A204.1 (cell line): ENCODE data around the gene E4F1.
"Not testable (repeated sequence)": the region's sequence is repeated elsewhere in the genome, so short reads cannot be mapped to it uniquely, and the experiment has no call there.

Experiments
- FAIRE-seq: peaks from 2 replicates; lab custom pipeline; 2012; peaks lifted over from hg19 to GRCh38; lab: Jason Lieb, UNC

E4F1 gene

DNA sequence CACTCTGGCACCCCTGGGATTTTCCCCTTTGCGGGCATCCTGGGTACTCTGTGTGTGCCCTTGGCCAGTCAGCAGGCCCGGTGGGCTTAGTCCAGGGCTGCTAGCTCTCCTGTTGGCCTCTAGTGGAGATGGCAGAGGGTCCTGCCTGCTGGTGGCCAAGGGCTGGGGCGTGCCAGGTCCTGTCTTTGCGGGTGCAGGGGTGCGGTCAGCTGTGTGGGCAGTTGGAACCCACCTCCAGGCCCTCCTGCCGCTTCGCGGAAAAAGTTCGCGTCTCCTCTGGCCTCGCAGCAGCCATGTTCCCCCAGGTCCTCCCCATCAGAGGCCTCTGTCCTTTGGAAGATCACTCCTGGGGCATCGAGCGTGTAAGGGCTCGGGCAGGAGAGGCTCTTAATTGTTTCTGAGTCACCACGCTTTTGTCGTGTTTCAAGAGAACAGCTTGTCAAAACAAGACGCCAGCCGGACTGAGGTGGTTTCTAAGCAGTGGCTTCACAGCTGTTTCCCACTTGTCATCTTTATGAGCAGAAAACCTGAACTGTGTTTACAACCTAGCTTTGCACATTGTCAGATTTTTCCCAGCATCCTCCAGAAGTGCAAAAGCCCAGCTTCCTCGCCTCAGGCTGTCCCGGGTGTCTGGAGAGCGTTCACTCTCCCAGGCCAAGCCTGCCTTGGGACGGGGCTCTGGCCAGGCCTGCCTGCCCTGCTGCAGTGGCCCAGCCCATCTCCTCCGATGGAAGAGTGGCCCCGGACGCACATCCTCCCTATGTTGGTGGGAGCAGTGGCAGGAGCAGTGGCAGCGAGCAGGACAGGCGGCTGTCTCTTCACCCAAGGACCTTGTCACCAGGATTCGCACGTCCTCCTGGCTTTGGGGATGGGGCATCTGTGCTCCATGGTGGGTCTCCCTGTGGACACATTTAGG, 7.9 kb downstream of the E4F1 start:
- no peak for FAIRE-seq

DNA sequence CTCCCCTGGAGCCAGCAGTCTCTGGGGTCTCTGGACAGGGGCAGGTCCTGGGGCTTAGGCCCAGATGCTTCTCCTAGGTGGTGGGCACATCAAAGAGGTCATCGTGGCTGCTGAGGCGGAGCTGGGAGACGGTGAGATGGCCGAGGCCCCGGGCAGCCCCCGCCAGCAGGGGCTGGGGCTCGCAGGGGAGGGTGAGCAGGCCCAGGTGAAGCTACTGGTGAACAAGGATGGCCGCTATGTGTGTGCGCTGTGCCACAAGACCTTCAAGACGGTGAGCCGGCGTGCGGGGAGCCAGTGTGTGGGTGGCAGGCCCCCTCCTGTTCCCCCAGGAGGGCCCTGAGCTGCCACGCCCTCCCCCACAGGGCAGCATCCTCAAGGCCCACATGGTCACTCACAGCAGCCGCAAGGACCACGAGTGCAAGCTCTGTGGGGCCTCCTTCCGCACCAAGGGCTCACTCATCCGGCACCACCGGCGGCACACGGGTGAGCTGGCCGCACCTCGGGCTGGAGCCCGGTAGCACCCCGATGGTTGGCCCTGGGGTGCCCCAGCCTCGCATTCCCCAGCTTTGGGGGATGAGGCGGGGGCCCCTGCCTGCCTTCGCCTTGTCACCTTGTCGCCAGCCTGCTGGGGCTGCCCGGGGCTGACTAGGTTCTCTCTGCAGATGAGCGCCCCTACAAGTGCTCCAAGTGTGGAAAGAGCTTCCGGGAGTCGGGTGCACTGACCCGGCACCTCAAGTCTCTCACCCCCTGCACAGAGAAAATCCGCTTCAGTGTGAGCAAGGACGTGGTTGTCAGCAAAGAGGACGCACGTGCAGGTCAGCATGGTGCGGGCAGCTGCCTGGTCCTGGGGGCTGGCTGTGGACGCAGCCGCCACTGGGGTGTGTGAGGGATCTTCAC, 9.0 kb downstream of the E4F1 start:
- FAIRE-seq, result no peak

DNA sequence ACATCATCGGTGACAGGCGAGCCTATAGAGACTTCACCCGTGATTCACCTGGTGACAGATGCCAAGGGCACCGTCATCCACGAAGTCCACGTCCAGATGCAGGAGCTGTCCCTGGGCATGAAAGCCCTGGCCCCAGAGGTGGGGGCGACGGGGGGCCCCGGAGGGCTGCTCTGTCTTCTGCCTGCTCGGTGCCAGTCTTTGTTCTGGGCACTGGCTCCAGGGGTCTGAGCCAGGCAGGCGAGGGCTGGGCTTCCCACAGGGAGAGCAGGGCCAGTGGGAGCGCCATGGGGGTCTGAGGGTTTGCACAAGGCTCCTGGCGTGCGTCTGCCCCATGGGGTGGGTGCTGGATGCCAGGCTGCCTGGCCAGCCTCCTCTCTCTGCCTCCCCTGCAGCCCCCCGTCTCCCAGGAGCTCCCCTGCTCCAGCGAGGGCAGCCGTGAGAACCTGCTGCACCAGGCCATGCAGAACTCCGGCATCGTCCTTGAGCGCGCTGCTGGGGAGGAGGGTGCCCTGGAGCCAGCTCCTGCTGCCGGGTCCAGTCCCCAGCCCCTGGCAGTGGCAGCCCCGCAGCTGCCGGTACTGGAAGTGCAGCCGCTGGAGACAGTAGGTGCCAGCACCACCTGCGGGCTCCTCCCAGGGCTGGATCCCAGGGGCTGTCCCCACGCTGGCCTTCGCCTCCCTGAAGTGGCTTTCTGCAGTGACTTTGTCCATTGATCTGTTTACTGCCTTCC, 9.8 kb downstream of the E4F1 start:
- FAIRE-seq, result no peak

DNA sequence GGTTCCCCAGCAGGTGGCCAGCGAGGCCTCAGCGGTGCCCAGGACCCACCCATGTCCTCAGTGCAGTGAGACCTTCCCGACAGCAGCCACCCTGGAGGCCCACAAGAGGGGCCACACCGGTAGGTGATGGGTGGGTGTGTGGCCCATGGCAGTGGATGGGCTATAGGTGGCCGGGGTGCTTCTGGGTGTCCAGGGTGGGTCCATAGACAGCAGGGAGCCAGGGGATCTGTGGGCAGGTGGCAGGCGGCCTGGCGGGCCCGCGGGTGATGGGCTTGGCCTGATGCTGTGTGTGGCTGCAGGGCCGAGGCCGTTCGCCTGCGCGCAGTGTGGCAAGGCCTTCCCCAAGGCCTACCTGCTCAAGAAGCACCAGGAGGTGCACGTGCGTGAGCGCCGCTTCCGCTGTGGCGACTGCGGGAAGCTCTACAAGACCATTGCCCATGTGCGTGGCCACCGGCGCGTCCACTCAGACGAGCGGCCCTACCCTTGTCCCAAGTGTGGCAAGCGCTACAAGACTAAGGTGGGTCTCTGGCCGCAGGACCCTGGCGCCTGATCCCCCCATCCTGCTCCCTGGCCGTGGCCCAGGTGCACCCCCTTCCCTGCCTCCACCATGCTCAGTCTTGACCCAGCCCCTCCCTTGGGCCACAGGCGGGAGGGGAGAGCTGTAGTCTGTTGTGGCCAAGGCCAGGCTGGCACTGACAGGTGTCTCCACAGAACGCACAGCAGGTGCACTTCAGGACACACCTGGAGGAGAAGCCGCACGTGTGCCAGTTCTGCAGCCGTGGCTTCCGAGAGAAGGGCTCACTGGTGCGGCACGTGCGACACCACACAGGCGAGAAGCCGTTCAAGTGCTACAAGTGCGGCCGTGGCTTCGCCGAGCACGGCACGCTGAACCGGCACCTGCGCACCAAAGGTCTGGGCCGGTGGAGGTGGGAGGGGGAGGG, 10.8 kb downstream of the E4F1 start:
- FAIRE-seq, result no peak

DNA sequence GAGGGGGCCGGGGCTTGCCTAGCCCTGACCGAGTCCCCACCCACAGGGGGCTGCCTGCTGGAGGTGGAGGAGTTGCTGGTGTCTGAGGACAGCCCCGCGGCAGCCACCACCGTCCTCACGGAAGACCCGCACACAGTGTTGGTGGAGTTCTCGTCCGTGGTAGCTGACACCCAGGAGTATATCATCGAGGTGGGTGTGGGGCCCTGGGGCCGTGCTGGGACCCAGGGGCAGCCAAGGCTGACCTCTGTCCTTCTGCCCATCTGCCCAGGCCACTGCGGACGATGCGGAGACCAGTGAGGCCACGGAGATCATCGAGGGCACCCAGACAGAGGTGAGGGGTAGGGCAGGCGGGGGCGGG, 11.4 kb downstream of the E4F1 start:
- FAIRE-seq, result no peak

DNA sequence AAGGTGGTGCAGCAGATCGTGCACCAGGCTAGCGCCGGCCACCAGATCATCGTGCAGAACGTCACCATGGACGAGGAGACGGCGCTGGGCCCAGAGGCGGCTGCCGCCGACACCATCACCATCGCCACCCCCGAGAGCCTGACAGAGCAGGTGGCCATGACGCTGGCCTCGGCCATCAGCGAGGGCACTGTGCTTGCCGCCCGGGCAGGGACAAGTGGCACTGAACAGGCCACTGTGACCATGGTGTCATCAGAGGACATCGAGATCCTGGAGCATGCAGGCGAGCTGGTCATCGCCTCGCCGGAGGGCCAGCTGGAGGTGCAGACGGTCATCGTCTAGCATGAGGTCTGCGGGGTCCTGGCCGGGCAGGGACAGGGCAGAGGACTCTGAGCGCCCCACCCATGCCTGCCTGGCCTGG, 11.9 kb downstream of the E4F1 start:
- FAIRE-seq, result no peak

DNA sequence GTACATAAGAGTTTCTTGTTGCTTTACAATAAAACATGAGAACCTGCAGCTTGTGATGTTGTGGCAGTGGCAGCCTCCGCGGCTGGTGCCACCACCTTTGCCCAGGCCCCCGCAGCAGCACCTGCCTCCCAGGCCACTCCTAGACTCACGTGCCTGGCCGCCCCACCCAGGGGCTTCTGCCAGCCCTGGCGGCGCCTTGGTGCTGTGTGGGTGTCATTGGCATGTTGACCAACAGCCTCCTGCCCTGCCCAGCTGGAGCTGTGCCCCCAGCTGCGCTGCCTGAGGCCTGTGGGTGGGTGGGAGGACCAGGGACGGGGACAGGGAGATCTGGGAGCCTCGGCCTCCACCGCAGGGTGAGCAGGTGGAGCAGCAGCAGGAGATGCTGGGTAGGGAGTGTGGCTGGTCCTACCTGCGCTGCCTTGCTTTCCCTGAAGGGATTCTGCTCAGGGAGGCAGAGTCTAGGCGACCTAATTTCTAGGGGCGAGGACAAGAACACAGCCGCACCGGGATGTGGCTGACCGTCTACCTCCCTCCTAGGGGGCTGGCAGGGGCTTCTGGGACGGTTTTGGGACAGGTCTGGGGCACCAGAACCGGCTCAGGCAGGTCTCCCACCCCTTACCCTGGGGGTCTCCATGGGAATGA, 12.4 kb downstream of the E4F1 start:
- no peak for FAIRE-seq

DNA sequence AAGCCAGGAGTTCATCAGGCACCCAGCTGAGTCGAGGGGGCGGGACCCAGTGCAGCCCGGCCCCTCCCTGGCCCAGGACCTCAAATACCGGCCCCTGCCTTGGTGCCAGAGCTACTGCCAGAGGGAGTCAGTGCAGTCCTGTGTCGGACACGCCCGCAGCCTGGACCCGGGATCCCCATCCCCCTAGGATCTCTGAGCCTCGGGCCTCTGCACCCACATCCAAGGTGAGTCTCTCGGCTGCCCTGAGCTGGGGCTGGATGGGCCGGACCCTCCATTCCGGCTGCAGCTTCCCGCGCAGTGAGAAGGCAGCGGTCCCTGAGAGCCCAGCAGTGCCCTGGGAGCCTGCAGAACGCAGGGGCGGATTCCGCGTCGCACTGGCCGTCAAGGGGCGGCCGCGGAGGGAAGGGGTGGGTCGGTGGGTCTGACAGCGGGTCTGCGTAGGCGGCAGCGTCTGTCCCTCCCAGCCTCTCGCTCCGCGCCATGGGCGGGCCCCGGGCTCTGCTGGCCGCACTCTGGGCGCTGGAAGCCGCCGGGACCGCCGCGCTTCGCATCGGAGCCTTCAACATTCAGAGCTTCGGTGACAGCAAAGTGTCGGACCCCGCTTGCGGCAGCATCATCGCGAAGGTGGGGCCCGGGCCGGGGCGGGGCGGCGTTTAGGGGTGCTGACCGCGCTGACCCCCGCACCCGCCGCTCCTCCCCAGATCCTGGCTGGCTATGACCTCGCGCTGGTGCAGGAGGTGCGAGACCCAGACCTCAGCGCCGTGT, 13.1 kb downstream of the E4F1 start, which contains the start of gene DNASE1L2:
Gene DNASE1L2, plus strand, starts transcription at position 108 of the 765 bp plus-strand sequence. Its CDS starts 373 bp downstream, at position 481.
- FAIRE-seq, result no peak

DNA sequence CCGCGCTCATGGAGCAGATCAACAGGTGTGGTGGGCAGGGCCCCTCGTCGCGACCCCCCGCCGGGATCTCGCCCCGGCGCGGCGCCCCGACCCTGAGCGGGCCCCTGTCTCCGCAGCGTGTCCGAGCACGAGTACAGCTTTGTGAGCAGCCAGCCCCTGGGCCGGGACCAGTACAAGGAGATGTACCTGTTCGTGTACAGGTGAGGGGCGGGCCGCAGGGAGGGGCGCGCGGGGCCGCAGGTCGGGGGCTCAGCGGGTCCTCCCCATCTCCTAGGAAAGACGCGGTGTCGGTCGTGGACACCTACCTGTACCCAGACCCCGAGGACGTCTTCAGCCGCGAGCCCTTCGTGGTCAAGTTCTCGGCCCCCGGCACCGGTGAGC, 13.7 kb downstream of the E4F1 start:
- FAIRE-seq, result no peak

DNA sequence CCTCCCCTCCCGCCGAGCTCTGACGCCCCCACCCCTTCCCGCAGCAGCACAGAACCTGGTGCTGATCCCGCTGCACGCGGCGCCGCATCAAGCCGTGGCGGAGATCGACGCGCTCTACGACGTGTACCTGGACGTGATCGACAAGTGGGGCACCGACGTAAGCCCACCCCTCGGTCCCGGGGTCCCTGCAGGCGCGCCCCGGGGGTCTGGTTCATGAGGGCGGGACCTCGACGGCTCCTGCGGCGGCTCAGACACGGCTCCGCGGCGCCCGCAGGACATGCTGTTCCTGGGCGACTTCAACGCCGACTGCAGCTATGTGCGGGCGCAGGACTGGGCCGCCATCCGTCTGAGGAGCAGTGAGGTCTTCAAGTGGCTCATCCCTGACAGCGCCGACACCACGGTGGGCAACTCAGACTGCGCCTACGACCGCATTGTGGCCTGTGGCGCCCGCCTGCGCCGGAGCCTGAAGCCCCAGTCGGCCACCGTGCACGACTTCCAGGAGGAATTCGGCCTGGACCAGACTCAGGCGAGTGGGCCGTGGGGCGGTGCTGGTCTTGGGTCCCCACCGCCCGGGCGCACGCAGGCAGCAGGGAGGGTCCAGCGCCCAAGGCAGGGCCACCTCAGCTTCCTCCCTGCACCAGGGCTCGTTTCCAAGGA, 14.2 kb downstream of the E4F1 start:
- no peak for FAIRE-seq

DNA sequence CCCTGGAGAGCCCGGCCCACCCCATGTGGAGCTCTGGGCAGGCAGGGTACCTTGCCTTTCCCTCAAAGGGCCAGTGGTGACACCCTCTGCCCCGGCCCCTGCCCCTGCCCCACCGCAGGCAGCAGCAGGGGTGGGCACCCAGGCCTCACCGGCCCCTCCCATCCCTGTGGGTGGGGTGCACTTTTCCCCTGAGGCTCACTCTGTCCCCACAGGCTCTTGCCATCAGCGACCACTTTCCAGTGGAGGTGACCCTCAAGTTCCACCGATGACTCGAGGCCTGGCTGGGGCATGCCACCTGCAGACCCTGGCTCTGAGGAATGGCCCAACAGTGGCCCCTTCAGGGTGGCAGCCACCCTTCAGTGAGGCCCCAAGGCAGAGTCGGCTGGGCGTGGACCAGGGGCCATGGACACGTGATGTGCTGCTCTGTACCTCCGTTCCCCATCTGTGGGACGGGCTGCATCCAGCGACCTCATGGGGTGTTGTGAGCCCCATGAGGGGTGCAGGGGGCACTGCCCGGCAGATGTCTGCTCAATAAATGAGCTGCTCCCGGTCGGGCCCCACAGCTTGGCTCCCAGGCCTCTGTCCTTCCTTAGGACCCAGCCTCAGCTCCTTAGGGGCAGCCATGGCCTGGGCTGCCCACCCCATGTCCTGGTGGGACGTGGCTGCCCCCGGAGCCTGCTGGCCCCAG, 14.9 kb downstream of the E4F1 start:
- FAIRE-seq, result no peak

DNA sequence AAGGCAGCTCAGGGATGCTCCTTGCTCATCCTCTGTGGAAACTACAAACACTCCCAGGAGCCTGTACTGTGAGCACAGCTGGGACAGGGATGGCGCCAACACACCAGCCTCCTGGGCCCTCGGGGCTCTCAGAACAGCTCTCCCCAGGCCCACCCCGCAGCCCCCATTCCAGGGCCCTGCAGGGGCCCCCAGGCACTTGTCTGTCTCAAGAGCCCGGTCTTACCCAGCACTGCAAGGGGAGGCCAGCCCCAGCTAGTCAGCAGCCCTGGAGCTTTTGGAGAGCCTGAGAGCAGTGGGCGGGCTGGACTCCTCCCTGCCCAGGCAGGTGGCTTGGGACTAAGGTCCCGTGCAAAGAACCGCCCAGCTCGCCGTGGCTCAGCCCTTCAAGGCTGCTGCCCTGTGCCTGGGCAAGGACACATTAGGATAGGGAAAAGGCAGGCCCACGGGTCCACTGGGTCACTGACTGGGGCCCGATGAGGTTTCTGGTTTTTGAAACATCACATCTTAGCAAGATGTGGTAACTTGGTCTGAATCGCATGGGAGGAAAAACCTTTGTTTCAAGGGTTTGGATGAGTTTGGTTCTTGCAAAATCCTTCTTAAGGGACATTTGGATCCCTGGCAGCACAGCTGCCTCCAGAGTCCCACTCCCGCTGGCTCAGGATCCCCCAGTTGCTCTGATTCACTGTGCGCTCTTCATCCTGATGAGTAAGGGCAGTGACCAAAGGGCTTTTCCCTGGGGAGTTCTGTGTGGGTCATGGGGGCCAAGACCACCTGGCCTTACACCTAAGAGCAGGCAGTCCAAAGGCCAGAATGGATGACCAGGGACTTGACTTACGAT, 15.7 kb downstream of the E4F1 start:
- FAIRE-seq, result no peak

DNA sequence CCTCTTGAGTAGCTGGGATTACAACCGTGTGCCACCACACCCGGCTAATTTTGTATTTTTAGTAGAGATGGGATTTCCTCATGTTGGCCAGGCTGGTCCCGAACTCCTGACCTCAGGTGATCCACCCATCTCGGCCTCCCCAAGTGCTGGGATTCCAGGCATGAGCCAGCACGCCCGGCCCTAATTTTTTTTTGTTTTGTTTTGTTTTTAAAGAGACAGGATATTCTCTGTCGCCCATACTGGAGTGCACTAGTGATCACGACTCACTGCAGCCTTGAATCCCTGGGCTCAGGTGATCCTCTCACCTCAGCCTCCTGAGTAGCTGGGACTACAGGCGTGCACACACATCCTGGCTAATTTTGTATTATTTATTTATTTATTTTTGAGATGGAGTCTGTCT, 16.9 kb downstream of the E4F1 start:
- not testable (repeated sequence) for FAIRE-seq

DNA sequence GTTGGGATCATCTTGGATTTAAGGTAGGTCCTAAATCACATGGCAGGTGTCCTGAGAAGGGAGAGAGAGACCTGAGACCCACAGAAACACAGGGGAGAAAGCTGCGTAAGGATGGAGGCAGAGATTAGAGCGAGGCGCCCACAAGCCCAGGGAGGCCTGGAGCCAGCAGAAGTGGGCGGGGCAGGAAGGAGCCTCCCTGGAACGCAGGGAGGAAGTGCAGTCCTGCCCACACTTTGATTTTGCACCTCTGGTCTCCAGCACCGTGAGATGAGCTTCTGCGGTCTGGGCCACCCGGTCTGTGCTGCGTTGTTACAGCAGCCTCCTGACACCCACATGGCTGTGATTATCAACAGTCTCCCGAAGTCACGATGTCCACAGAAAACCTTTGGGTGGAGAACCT, 19.2 kb downstream of the E4F1 start:
- no peak for FAIRE-seq

DNA sequence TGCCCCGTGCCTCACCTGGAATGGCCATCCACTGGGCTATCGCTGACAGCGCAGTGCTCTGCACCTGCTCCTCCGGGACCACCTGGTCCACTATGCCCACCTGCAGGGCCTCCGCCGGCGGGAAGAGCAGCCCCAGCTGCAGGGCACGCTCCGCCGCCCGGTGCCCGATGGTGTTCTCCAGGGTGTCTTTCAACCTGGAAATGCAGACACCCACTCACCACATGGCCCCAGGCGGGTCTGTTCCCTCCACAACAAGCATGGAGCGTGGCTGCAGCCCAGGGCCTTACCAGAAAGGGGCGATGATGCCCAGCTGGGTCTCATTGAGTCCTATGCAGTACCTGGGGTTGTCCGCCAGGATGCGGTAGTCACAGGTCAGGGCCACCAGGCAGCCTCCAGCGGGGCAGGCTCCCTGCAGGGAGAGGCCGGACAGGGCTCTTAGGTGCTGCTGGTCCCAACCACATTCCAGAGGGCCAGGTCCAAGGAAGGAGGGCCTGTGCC, 19.7 kb downstream of the E4F1 start:
- FAIRE-seq, result no peak

DNA sequence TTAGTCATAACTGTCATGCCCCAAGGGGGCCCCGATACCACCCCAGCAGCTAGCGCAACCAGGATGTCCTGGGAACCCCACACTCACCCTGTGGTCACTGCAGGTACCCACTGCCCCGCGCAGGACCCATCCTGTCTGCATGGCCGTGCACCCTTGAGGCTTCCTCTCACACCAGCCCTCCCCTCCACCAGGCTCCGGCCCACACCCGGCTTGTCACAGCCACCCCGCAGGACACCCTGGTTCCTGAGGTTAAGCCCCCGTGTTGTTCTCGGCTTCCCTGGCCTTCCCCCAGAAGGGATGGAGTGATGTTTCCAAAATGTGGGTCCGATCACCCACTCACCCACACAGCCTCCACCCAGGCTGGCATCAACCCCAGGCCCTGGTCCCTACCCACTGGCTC, 20.4 kb downstream of the E4F1 start:
- FAIRE-seq, result no peak

DNA sequence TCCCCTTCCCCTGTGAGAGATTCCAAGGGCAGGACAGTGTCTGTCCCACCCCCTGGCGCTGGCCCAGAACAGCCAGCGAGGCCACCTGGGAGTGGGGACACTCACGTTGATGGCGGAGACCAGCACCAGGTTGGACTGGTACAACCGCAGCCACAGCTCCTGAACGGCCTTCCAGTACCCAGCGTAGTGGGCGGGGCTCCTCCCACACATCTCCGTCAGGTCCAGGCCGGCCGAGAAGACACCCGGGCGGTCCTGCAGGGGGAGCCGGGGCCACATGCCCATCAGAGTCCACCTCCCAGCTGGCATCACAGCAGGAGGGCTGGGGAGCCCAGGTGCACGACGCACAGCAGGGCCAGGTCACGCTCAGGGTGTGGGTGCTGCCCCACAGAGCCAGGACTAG, 20.9 kb downstream of the E4F1 start:
- no peak for FAIRE-seq
